T47D (cell line): ENCODE measurements around the gene HOXA2.

Source experiments
- DNase-seq, 2 experiments: peaks; one replicate each; pipeline versions ENCODE4 v3.0.0 to v3.0.0-alpha.2; 2011 to 2012; ENCODE audit warnings: low read depth in 1 of 2, low spot score in 1 of 2
- JUND ChIP-seq: IDR thresholded peaks from 2 replicates; pipeline ENCODE4 v1.6.1; 2012; ENCODE audit warnings: low read depth
- in situ Hi-C: cut with HindIII; loops from 2 replicates; pipeline ENCODE4 v1.10.0; 2016; ENCODE audit warnings: low sequenced_read_pairs, low pct_unique_long_range_greater_than_20kb

The HOXA2 gene

GRCh38 chr7:27145165-27145913, 42.9 kb upstream of the HOXA2 start:
- DNase-seq, result no peak
- in situ Hi-C loops, result no loop called here
- TF ChIP-seq JUND, result no peak

DNA sequence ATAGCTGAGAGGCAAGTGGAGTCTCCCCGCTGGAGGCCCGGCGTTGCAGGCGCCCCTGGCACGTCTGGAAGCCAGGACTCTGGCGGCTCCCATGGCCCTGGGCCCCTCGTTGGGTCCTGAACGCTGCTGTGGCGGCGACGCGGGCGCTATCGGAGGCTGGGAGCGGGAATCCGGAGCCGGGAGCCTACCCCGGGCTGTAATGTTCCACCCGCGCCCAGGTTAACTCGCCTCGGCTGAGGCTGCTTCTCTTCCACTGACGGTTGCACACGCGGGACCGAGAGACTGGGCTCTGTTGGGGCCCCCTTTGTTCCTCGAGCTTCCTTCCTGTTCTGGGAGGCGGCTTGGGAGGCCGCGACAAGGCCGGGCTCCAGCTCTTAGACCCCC, 42.3 kb upstream of the HOXA2 start:
- DNase-seq, result no peak
- in situ Hi-C loops, result no loop called here
- TF ChIP-seq JUND, result no peak

GRCh38 chr7:27143950-27144780, 41.7 kb upstream of the HOXA2 start:
- TF ChIP-seq JUND, result no peak
- in situ Hi-C loops, result no loop called here
- DNase-seq, result no peak

DNA sequence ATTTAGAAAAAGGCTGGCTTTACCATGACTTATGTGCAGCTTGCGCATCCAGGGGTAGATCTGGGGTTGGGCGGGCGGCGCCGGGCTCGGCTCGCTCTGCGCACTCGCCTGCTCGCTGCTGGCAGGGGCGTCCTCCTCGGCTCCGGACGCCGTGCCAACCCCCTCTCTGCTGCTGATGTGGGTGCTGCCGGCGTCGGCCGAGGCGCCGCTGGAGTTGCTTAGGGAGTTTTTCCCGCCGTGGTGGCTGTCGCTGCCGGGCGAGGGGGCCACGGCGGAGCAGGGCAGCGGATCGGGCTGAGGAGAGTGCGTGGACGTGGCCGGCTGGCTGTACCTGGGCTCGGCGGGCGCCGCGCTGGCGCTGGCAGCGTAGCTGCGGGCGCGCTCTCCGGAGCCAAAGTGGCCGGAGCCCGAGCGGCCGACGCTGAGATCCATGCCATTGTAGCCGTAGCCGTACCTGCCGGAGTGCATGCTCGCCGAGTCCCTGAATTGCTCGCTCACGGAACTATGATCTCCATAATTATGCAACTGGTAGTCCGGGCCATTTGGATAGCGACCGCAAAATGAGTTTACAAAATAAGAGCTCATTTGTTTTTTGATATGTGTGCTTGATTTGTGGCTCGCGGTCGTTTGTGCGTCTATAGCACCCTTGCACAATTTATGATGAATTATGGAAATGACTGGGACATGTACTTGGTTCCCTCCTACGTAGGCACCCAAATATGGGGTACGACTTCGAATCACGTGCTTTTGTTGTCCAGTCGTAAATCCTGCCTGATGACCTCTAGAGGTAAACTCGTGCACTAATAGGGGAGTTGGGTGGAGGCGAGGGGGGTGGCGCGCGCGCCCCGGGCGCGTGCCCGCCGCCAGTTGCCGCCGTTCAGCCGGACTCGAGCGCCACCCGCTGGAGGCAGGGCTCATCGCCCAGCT, 40.8 kb upstream of the HOXA2 start, which contains the start of gene HOXA5:
Gene HOXA5 (minus strand): TSS at position 659 of the 927 bp plus-strand sequence. CDS start 74 bp downstream, at position 585.
- in situ Hi-C loops, result no loop called here
- no peak for DNase-seq
- TF ChIP-seq JUND, result no peak

DNA sequence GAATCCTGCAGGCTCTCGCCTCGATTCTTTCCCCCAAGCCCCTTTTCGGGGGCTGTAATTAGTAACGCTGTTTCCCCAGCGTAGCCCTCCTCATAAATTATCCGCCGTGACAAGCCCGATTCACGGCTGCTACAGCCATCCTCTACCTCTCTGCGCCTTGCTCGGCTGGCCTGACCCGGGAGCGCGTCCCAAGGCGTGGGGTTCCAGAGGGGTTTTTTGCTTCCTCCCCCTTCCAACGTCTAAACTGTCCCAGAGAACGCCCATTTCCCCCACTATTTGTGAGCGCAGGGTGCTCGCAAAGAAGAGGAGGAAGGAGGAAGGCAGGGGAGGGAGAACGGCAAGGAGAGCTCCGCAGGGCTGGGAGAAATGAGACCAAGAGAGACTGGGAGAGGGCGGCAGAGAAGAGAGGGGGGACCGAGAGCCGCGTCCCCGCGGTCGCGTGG, 40.1 kb upstream of the HOXA2 start:
- DNase-seq, result no peak
- no peak for TF ChIP-seq JUND
- in situ Hi-C loops, result no loop called here

DNA sequence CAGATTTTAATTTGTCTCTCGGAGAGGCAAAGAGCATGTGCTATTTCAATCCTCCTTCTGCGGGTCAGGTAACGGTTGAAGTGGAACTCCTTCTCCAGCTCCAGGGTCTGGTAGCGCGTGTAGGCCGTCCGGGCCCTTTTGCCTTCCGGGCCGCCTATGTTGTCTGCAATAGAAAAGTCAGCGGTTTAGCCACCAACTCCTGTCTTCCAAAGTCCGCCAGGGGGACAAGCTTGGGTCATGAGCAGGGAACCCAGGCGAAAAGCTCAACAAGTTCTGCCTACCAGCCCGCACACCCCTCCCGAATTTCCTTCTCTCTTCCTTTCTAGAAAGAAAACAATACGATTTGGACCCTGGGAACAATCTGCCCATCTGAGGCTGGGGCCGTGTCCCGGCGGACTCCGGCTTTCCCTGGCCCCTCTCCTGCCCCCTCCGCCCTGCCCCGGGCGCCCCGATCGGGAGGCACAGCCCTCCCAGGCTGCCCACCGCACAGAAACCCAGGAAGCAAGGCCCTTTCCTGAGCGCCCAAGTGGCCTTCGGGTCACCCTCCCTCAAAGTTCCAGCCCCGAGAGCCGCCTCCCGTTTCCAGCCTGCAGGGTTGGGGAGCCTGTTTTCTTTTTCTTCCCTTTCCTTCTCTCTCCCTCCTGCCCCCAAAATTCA, 39.6 kb upstream of the HOXA2 start:
- DNase-seq, result no peak
- no peak for TF ChIP-seq JUND
- in situ Hi-C loops, result no loop called here

DNA sequence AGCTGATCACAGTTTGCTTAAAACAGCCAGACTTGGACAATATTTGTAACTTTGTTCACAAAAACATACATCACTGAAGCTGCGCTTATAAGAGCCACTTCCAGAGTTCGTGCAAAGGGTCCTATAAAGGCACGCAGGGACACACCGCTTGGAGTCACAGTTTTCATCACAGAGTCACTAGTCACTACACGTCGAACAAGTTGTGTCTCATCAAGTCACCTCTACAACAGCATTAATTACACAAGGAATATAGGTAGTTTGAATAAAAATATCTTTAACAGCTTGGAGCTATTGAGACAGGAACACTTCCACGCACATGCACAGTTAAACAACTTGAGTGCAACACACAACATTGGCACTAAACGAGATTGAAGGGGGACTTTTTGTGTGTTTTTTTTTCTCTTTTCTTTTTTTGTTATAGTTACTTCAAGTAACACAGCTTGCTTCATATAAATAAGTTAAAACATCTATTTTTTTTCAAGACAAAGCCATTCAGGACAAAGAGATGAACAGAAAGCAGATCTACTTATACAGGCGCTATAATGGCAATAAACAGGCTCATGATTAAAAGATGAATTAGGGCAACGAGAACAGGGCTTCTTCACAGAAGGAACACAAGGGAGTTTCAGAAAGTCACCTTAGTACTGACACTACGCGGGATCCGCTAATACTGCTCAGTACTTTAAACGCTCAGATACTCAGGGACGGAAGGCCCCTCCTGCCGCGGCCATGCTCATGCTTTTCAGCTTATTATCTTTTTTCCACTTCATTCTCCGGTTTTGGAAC, 38.8 kb upstream of the HOXA2 start:
- DNase-seq, result no peak

GRCh38 chr7:27140126-27140857, 37.8 kb upstream of the HOXA2 start:
- in situ Hi-C loops, result no loop called here
- no peak for DNase-seq
- TF ChIP-seq JUND, result no peak

More for the DNA sequence above, 38.8 kb upstream of the HOXA2 start:
- no peak for TF ChIP-seq JUND
- in situ Hi-C loops, result no loop called here

GRCh38 chr7:27139334-27140125, 37.0 kb upstream of the HOXA2 start:
- no peak for DNase-seq
- in situ Hi-C loops, result no loop called here
- no peak for TF ChIP-seq JUND

GRCh38 chr7:27138985-27139333, 36.5 kb upstream of the HOXA2 start:
- no peak for DNase-seq
- in situ Hi-C loops, result no loop called here
- no peak for TF ChIP-seq JUND

DNA sequence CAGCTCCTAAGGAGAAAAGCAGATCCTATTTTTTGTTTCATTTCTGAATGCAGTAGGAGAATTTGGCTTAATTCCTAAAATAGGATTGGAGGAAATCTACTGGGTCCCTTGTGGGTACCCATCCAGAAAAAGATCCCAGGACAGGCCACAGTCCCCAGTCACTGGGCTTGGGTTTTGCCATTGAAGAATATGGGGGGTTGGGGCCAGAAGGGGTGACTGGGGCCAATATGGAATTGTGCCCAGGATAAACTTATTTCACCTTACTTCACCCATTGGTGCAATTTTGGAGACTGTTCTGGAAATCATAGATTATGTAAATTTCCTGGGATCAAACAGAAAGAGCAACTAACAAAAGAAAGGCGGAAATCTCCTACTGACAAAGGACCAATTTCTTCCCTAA, 36.0 kb upstream of the HOXA2 start:
- in situ Hi-C loops, result no loop called here
- TF ChIP-seq JUND, result no peak
- no peak for DNase-seq
